ENCODE data around the gene CD3G. TPM values are rescaled to one million over a fixed set of nuclear protein-coding genes. Genes with fewer than 3 reads are reported as not detected.

CD3G gene
- total and polyA plus RNA-seq, 2 of the 4 experiments (the other 2 are of a cell fraction) = not detected

DNA sequence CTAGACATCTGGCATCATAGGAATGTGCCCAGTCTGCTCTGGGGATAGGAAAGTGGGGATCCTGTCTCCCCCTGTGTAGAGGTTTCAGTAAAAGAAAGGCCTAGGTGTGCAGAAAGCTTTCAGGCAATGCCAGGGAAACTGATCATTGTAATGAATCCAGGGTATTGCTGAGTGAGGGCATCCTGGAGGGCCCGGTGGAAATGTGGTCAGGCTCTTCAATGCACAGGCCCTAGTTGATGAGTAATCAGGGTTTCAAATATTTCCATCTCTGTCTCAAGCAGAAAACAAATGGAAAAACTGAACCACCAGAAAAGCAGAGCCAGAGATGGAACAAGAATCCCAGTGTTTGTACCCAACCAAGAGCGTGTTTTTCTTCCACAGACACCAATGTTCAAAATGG, 37.6 kb upstream of the CD3G start:
- dilution Hi-C loops (cut with HindIII; ENCODE audit: low sequenced_read_pairs, unreplicated experiment) (no loop called here), in situ Hi-C loops (cut with MboI; ENCODE audit: low sequenced_read_pairs) (no loop called here), intact Hi-C loops (cut with micrococcal nuclease) (no loop called here)
- Histone ChIP-seq H3K79me1 (ENCODE audit: low read depth in 1 of 2, low read length in 2 of 2) (no peaks in the 10 kb centered on the region), H3K27ac (ENCODE audit: insufficient read depth, low read length) (no peak overlapping the region), H3K9me3 (ENCODE audit: control insufficient read depth, insufficient read depth, low read length) (no peaks in the 10 kb centered on the region), H3K4me2 (ENCODE audit: low read depth, low read length) (no peak overlapping the region), H2BK120ac (ENCODE audit: low read depth, low read length) (no peak overlapping the region), H3K9me1 (ENCODE audit: insufficient read depth, low read length) (no peaks in the 10 kb centered on the region), H3K56ac (ENCODE audit: extremely low read depth, insufficient read depth, low read length) (no peak overlapping the region), H4K5ac (ENCODE audit: low read depth, low read length) (no peak overlapping the region), H3K14ac (replicated peaks; ENCODE audit: low read depth, low read length) (no peak overlapping the region), H3K9ac (ENCODE audit: low read depth, low read length) (no peak overlapping the region), H2AFZ (replicated peaks; ENCODE audit: low read length, poor library complexity) (no peak overlapping the region), H2BK5ac (ENCODE audit: low read depth, low read length, poor library complexity, severe bottlenecking) (no peak overlapping the region), H2AK9ac (replicated peaks; ENCODE audit: low read depth, low read length, poor library complexity) (no peak overlapping the region), H4K20me1 (ENCODE audit: insufficient read depth, low read length) (no peaks in the 10 kb centered on the region), H3K4me3 (ENCODE audit: insufficient read depth, low read depth, low read length) (no peak overlapping the region), H2AK5ac (ENCODE audit: low read depth, low read length) (no peak overlapping the region), H3K36me3 (ENCODE audit: control insufficient read depth, insufficient read depth, low read length) (no peaks in the 10 kb centered on the region), H4K91ac (ENCODE audit: insufficient read depth, low read depth, low read length) (no peak overlapping the region), H3K4ac (ENCODE audit: low read depth, low read length) (no peak overlapping the region), H4K8ac (ENCODE audit: low read depth in 2 of 2, low read length in 2 of 2) (no peak overlapping the region), H3K27me3 (ENCODE audit: control insufficient read depth, insufficient read depth, low read length) (peaks cover 11% of the 10 kb centered on the region), H2BK20ac (ENCODE audit: low read depth, low read length) (no peak overlapping the region), H2BK15ac (ENCODE audit: low read depth, low read length) (no peak overlapping the region), H3K4me1 (ENCODE audit: control insufficient read depth, insufficient read depth, low read length) (no peaks in the 10 kb centered on the region), H3K18ac (ENCODE audit: low read depth, low read length) (no peak overlapping the region), H3K23ac (ENCODE audit: low read depth, low read length) (no peak overlapping the region)
- BruUV-seq (replicated peaks) = no TSS peak
- 20% methylated on average over 1 of the region's 2 CpGs; no CpG with 5 or more reads in 1 of the 2 experiments for WGBS, 2 experiments (ENCODE audit: extremely low coverage in 2 of 2, insufficient read length in 1 of 2)
- TF ChIP-seq MAZ (IDR thresholded peaks at IDR 0.05; ENCODE audit: borderline replicate concordance, low read depth, low read length) = no peak
- TF ChIP-seq MAFK (IDR thresholded peaks at IDR 0.05; ENCODE audit: low read depth, low read length) = no peak
- TF ChIP-seq RAD21 (IDR thresholded peaks at IDR 0.05; ENCODE audit: low read length) = no peak
- TF ChIP-seq ELK1 (IDR thresholded peaks at IDR 0.05; ENCODE audit: borderline replicate concordance, low read depth, low read length) = no peak
- no peak for TF ChIP-seq CEBPB (IDR thresholded peaks at IDR 0.05; ENCODE audit: low read depth, low read length)
- no peak for TF ChIP-seq CHD1 (IDR thresholded peaks at IDR 0.05; ENCODE audit: low read depth, low read length)
- TF ChIP-seq MXI1 (IDR thresholded peaks at IDR 0.05; ENCODE audit: borderline replicate concordance, low read depth, low read length) = no peak
- TF ChIP-seq, protein P1, sequence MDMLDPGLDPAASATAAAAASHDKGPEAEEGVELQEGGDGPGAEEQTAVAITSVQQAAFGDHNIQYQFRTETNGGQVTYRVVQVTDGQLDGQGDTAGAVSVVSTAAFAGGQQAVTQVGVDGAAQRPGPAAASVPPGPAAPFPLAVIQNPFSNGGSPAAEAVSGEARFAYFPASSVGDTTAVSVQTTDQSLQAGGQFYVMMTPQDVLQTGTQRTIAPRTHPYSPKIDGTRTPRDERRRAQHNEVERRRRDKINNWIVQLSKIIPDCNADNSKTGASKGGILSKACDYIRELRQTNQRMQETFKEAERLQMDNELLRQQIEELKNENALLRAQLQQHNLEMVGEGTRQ (IDR thresholded peaks at IDR 0.05; ENCODE audit: low read depth, low read length) = no peak
- no peak for TF ChIP-seq NFE2L2 (IDR thresholded peaks at IDR 0.05; ENCODE audit: low read depth, low read length)
- TF ChIP-seq FOS (IDR thresholded peaks at IDR 0.05; ENCODE audit: low read depth, low read length) = no peak
- TF ChIP-seq CTCF (conservative IDR thresholded peaks at IDR 0.05; ENCODE audit: low read depth, low read length) = no peak
- no peak for TF ChIP-seq RFX5 (IDR thresholded peaks at IDR 0.05; ENCODE audit: low read depth, low read length)
- TF ChIP-seq RCOR1 (IDR thresholded peaks at IDR 0.05; ENCODE audit: insufficient replicate concordance, low read length) = no peak
- no peak for TF ChIP-seq POLR2A (IDR thresholded peaks at IDR 0.05; ENCODE audit: low read depth, low read length)
- TF ChIP-seq SMC3 (IDR thresholded peaks at IDR 0.05; ENCODE audit: low read depth, low read length) = no peak
- DNase-seq (no peak), ATAC-seq (ENCODE audit: low read depth) (no peak)
- ChIA-PET POLR2A (ENCODE audit: unreplicated experiment) (no interaction called here), CTCF (no interaction called here)

Measured in IMR-90 (cell line).